HEK293T (cell line): ENCODE results near the gene TIMP1.

ENCODE experiments used
- CTCF ChIA-PET: fragments of 350-600 bp; formaldehyde crosslinking; extraction: SDS; loops from one replicate; lab custom pipeline; 2021; ENCODE audit warnings: antibody characterized with exemption, inconsistent platforms; lab: Yijun Ruan, JAX
- POLR2A ChIA-PET: fragments of 350-600 bp; formaldehyde crosslinking; extraction: SDS; loops from one replicate; lab custom pipeline; 2020; ENCODE audit warnings: antibody characterized with exemption, inconsistent platforms; lab: Yijun Ruan, JAX
- DNase-seq: peaks from one replicate; pipeline ENCODE4 v3.0.0; 2012; ENCODE audit warnings: mixed read lengths; ENCODE audit errors: extremely low spot score
- ARNT ChIP-seq: fragments of 450-650 bp; IDR thresholded peaks from 2 replicates; pipeline ENCODE4 v1.6.1; 2017; ENCODE audit warnings: mild to moderate bottlenecking
- BHLHE40 ChIP-seq: fragments of 450-650 bp; IDR thresholded peaks from 2 replicates; pipeline ENCODE4 v1.6.1; 2016; ENCODE audit warnings: mild to moderate bottlenecking, moderate library complexity, borderline replicate concordance
- CTBP1 ChIP-seq: fragments of 450-650 bp; IDR thresholded peaks from 2 replicates; pipeline ENCODE4 v1.6.1; 2016; ENCODE audit warnings: borderline replicate concordance
- ELF4 ChIP-seq: fragments of 450-650 bp; IDR thresholded peaks from 2 replicates; pipeline ENCODE4 v1.6.1; 2017; ENCODE audit warnings: antibody characterized with exemption
- FOXA1 ChIP-seq: fragments of 450-650 bp; IDR thresholded peaks from 2 replicates; pipeline ENCODE4 v1.6.1; 2016; ENCODE audit warnings: mild to moderate bottlenecking
- FOXK2 ChIP-seq: fragments of 450-650 bp; IDR thresholded peaks from 2 replicates; pipeline ENCODE4 v1.6.1; 2016; ENCODE audit warnings: mild to moderate bottlenecking
- FOXM1 ChIP-seq: fragments of 450-650 bp; IDR thresholded peaks from 2 replicates; pipeline ENCODE4 v1.6.1; 2017; ENCODE audit warnings: mild to moderate bottlenecking, borderline replicate concordance
- HDGF ChIP-seq: fragments of 450-650 bp; IDR thresholded peaks from 2 replicates; pipeline ENCODE4 v1.6.1; 2017; ENCODE audit warnings: antibody characterized with exemption, borderline replicate concordance
- L3MBTL2 ChIP-seq: fragments of 450-650 bp; conservative IDR thresholded peaks from 2 replicates; pipeline ENCODE4 v1.6.1; 2016; ENCODE audit warnings: mild to moderate bottlenecking
- LEF1 ChIP-seq: fragments of 450-650 bp; IDR thresholded peaks from 2 replicates; pipeline ENCODE4 v1.6.1; 2017; ENCODE audit warnings: mild to moderate bottlenecking, borderline replicate concordance
- NFRKB ChIP-seq: fragments of 450-650 bp; IDR thresholded peaks from 2 replicates; pipeline ENCODE4 v1.6.1; 2016; ENCODE audit warnings: mild to moderate bottlenecking, moderate library complexity
- SP1 ChIP-seq: fragments of 450-650 bp; IDR thresholded peaks from 2 replicates; pipeline ENCODE4 v1.6.1; 2017
- SUZ12 ChIP-seq: fragments of 450-650 bp; IDR thresholded peaks from 2 replicates; pipeline ENCODE4 v1.6.1; 2016; ENCODE audit warnings: mild to moderate bottlenecking
- TARDBP ChIP-seq: fragments of 450-650 bp; IDR thresholded peaks from 2 replicates; pipeline ENCODE4 v1.6.1; 2016
- ZNF384 ChIP-seq: fragments of 450-650 bp; IDR thresholded peaks from 2 replicates; pipeline ENCODE4 v1.6.1; 2016
- TF ChIP-seq, protein P1 (sequence below): fragments of 450-650 bp; IDR thresholded peaks from 2 replicates; pipeline ENCODE4 v1.6.1; 2016

The TIMP1 gene

DNA sequence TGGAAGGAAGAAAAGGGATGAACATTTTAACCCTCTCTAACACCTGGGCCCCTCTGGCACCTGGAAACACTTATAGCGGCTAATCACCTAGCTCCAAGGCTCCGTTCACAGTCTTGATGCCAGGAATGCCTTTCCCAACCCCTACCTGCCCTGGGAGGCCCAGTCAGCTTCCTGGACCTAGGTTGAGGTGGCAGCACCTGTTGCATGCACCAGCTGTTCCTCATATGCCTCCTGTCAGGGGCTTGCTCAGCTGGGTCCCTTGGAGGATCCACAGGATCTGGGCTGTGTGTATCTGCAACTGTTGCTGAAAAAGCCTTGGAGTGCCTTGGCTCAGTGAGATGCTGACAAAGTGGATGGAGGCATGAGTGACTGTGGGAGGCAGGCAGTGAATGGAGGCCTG lies 43.1 kb downstream of the TIMP1 start:
- POLR2A ChIA-PET, result no interaction called here
- TF ChIP-seq TARDBP, result no peak
- no peak for TF ChIP-seq SP1
- TF ChIP-seq FOXK2, result no peak
- no peak for TF ChIP-seq CTBP1
- no peak for TF ChIP-seq ARNT
- no peak for TF ChIP-seq FOXM1
- TF ChIP-seq, protein P1, sequence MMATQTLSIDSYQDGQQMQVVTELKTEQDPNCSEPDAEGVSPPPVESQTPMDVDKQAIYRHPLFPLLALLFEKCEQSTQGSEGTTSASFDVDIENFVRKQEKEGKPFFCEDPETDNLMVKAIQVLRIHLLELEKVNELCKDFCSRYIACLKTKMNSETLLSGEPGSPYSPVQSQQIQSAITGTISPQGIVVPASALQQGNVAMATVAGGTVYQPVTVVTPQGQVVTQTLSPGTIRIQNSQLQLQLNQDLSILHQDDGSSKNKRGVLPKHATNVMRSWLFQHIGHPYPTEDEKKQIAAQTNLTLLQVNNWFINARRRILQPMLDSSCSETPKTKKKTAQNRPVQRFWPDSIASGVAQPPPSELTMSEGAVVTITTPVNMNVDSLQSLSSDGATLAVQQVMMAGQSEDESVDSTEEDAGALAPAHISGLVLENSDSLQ, result no peak
- no peak for TF ChIP-seq HDGF
- TF ChIP-seq ELF4, result no peak
- no peak for TF ChIP-seq ZNF384
- TF ChIP-seq LEF1, result no peak
- no peak for TF ChIP-seq FOXA1
- no peak for TF ChIP-seq SUZ12
- no peak for TF ChIP-seq NFRKB
- no peak for TF ChIP-seq L3MBTL2
- DNase-seq, result no peak
- CTCF ChIA-PET, result no interaction called here

DNA sequence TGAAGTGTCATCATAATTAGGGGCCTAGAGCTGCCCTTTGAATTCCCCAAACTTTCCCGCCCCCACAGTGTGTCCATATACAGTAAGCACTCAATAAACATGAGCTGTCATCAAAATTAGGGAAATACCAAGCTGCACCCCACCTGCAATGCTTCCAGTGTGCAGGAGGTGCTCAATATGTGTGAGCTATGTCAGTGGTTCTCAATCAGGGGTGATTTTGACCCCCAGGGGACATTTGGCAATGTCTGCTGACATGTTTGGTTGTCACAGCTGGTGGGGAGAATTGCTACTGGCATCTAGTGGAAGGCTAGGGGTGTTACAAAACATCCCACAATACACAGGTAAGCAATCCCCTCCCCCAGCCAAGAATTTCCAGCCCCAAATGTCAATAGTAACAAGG lies 46.7 kb downstream of the TIMP1 start:
- DNase-seq, result no peak
- CTCF ChIA-PET, result interaction anchor here (1.0 kb wide), 1 partner anchor 67 kb away, joined by 3 read pairs; no protein-coding TSS in a partner anchor
- POLR2A ChIA-PET, result interaction anchor here (0.9 to 1.4 kb wide), 2 partner anchors 20 to 73 kb away, joined by 4 read pairs; no protein-coding TSS in a partner anchor

GRCh38 chrX:47629419-47630200 lies 47.4 kb downstream of the TIMP1 start, which contains the start of gene CFP:
Gene CFP (minus strand): TSS chrX:47629930. CDS start chrX:47629844, 86 bp downstream.
- ChIA-PET CTCF (no interaction called here), POLR2A (interaction anchor here (1.4 kb wide), 1 partner anchor 73 kb away, joined by 4 read pairs; no protein-coding TSS in a partner anchor)
- DNase-seq, result no peak
- TF ChIP-seq CTBP1 (no peak), BHLHE40 (no peak), ELF4 (no peak), FOXA1 (no peak), TARDBP (no peak), LEF1 (no peak), NFRKB (no peak)
- TF ChIP-seq, protein P1, result no peak

More for the DNA sequence above, 46.7 kb downstream of the TIMP1 start:
- no peak for TF ChIP-seq BHLHE40
- no peak for TF ChIP-seq ARNT
- no peak for TF ChIP-seq FOXK2
- TF ChIP-seq ELF4, result no peak
- TF ChIP-seq L3MBTL2, result no peak
- no peak for TF ChIP-seq CTBP1
- no peak for TF ChIP-seq SUZ12
- no peak for TF ChIP-seq FOXA1
- TF ChIP-seq SP1, result no peak
- TF ChIP-seq NFRKB, result no peak
- TF ChIP-seq FOXM1, result no peak
- TF ChIP-seq, protein P1, result no peak
- no peak for TF ChIP-seq ZNF384
- TF ChIP-seq HDGF, result no peak
- TF ChIP-seq TARDBP, result no peak
- no peak for TF ChIP-seq LEF1

DNA sequence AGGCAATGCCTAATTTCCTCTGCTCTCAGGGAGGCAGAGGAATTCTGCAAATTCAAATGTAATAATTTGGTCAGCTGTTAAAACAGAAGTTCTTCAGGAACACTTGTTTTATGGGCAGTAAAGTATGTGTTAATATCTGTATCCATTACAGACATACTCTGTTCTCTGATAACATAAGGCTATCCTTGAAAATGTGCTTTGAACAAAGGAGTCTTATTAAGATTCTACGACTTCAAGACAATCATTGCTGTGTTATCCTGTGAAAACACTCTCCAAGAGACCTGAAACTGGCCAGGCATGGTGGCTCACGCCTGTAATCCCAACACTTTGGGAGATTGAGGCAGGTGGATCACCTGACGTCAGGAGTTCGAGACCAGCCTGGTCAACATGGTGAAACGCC lies 49.4 kb downstream of the TIMP1 start:
- POLR2A ChIA-PET, result no interaction called here
- DNase-seq, result no peak
- no peak for TF ChIP-seq TARDBP
- TF ChIP-seq BHLHE40, result no peak
- CTCF ChIA-PET, result interaction anchor here (0.7 kb wide), 1 partner anchor 34 kb away, joined by 3 read pairs; no protein-coding TSS in a partner anchor

DNA sequence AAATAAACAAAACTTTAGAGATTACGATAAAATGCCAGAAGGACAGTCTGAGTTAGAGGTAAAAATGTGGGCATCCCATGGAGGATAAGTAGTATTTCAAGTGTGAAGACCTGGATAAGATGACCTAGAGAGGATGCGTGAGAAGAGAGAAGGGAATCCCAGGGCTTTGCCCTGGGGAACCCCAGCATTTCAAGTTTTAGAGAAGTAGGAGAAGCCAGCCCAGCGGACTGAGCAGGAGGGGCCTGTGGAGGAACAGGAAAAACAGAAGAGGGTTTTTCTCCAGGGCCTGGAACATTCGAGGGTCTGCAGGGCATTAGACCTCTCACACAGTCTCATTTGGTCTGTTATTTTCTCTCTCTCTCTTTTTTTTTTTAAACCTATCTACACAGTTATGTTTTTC lies 50.4 kb downstream of the TIMP1 start:
- no peak for TF ChIP-seq L3MBTL2
- no peak for TF ChIP-seq FOXA1
- TF ChIP-seq BHLHE40, result no peak
- no peak for TF ChIP-seq TARDBP
- ChIA-PET CTCF (no interaction called here), POLR2A (no interaction called here)

GRCh38 chrX:47633689-47634590 lies 51.7 kb downstream of the TIMP1 start:
- ChIA-PET POLR2A (no interaction called here), CTCF (no interaction called here)
- no peak for TF ChIP-seq HDGF
- 0 out of 2 replicates have a peak, but pooled peaks have one; percentile 17 for TF ChIP-seq TARDBP
- TF ChIP-seq, protein P1, result peak; percentile 66; the same call in 1 of the 2 replicates
- DNase-seq, result no peak

More for the DNA sequence above, 50.4 kb downstream of the TIMP1 start:
- no peak for DNase-seq
